AG04450 (cell line): ENCODE results near the gene MEGF8. TPM values are rescaled to one million over a fixed set of nuclear protein-coding genes. Genes with fewer than 3 reads are reported as not detected.

ENCODE experiments used
- CTCF ChIA-PET: fragments of 300-600, 350-600 bp; formaldehyde crosslinking; extraction: SDS; loops from one replicate; lab custom pipeline; 2022; ENCODE audit warnings: antibody characterized with exemption, inconsistent platforms; lab: Charles Lee
- POLR2A ChIA-PET: fragments of 350-600 bp; formaldehyde crosslinking; extraction: SDS; loops from one replicate; lab custom pipeline; 2021; ENCODE audit warnings: antibody characterized with exemption, inconsistent platforms; lab: Yijun Ruan, JAX
- DNase-seq: peaks from one replicate; pipeline ENCODE4 v3.0.0-alpha.2; 2011; ENCODE audit warnings: low read depth, low spot score
- H3K27ac ChIP-seq: one replicate; pipeline ENCODE4 v1.5.1; 2012; ENCODE audit warnings: low read depth, low read length, control low read depth
- H3K27me3 ChIP-seq: one replicate; pipeline ENCODE4 v1.6.0; 2012; ENCODE audit warnings: low read length; ENCODE audit not compliant: control insufficient read depth, insufficient read depth
- H3K4me3 ChIP-seq: 2 replicates; pipeline ENCODE4 v1.5.1; 2011; ENCODE audit warnings: mild to moderate bottlenecking, low read depth, low read length, control low read depth
- H3K9me3 ChIP-seq: 2 replicates; pipeline ENCODE4 v1.5.1; 2012; ENCODE audit warnings: low read length; ENCODE audit not compliant: control insufficient read depth, insufficient read depth
- CTCF ChIP-seq: IDR thresholded peaks from 2 replicates; pipeline ENCODE4 v1.5.1; 2011; ENCODE audit warnings: low read depth, low read length, control low read depth, inconsistent platforms
- polyA plus RNA-seq: library from polyadenylated mRNA; depleted of rRNA; stranded (reverse); fragments of >200 nt; gene quantifications from 2 replicates; pipeline ENCODE4 v1.2.3, GENCODE V29; 2011

MEGF8 gene
- polyA plus RNA-seq, 1 experiment = 10.6 TPM

GRCh38 chr19:42294471-42295137, 30.8 kb upstream of the MEGF8 start:
- no peak for TF ChIP-seq CTCF
- ChIA-PET POLR2A (no interaction called here), CTCF (interaction anchor here (0.9 to 2.7 kb wide), 5 partner anchors 9 to 107 kb away, joined by 3 to 9 read pairs (median 3); no protein-coding TSS in a partner anchor)
- Histone ChIP-seq H3K27ac (no peak overlapping the region), H3K4me3 (no peak overlapping the region), H3K27me3 (no peaks in the 10 kb centered on the region), H3K9me3 (no peaks in the 10 kb centered on the region; the same call in 1 of the 2 replicates)
- DNase-seq = no peak

GRCh38 chr19:42295342-42295741, 30.1 kb upstream of the MEGF8 start:
- no peak overlapping the region for H3K27ac ChIP-seq

GRCh38 chr19:42295831-42296525, 29.5 kb upstream of the MEGF8 start:
- peak overlapping the region; percentile 3 for H3K27ac ChIP-seq
- no peak for DNase-seq
- ChIA-PET CTCF (interaction anchor here (0.6 to 2.7 kb wide), 10 partner anchors 8 to 83 kb away, joined by 3 to 15 read pairs (median 4); no protein-coding TSS in a partner anchor), POLR2A (interaction anchor here (0.7 kb wide), 1 partner anchor 49 kb away, joined by 3 read pairs; no protein-coding TSS in a partner anchor)
- H3K9me3 ChIP-seq = no peaks in the 10 kb centered on the region; the same call in 1 of the 2 replicates
- no peaks in the 10 kb centered on the region for H3K27me3 ChIP-seq
- peak; percentile 93 for TF ChIP-seq CTCF
- no peak overlapping the region for H3K4me3 ChIP-seq

More at GRCh38 chr19:42295342-42295741, 30.1 kb upstream of the MEGF8 start:
- ChIA-PET POLR2A (no interaction called here), CTCF (interaction anchor here (0.9 to 2.7 kb wide), 5 partner anchors 16 to 106 kb away, joined by 3 to 9 read pairs (median 4); no protein-coding TSS in a partner anchor)
- Histone ChIP-seq H3K27me3 (no peaks in the 10 kb centered on the region), H3K4me3 (no peak overlapping the region), H3K9me3 (no peaks in the 10 kb centered on the region; the same call in 1 of the 2 replicates)
- no peak for DNase-seq
- no peak for TF ChIP-seq CTCF

- Histone ChIP-seq H3K27ac (no peak overlapping the region), H3K4me3 (no peak overlapping the region), H3K27me3 (no peaks in the 10 kb centered on the region), H3K9me3 (peaks cover 2% of the 10 kb centered on the region; the same call in 1 of the 2 replicates)
- ChIA-PET CTCF (interaction anchor here (0.6 to 2.7 kb wide), 7 partner anchors 9 to 1711 kb away, joined by 3 to 15 read pairs (median 5); no protein-coding TSS in a partner anchor), POLR2A (no interaction called here)
- no peak for TF ChIP-seq CTCF
- DNase-seq = no peak
These were observed 28.4 kb upstream of the MEGF8 start for GRCh38 chr19:42297039-42297438.
